LNCAP (cell line): ENCODE results near the gene GAB2.

Experiments used
- TF ChIP-seq, protein P1 (sequence below): fragments of 450-650 bp; IDR thresholded peaks from 2 replicates; pipeline ENCODE4 v1.5.1; 2017; ENCODE audit warnings: mild to moderate bottlenecking

Gene GAB2

GRCh38 chr11:78349624-78350023 is 68.0 kb downstream of the GAB2 start:
- TF ChIP-seq, protein P1, sequence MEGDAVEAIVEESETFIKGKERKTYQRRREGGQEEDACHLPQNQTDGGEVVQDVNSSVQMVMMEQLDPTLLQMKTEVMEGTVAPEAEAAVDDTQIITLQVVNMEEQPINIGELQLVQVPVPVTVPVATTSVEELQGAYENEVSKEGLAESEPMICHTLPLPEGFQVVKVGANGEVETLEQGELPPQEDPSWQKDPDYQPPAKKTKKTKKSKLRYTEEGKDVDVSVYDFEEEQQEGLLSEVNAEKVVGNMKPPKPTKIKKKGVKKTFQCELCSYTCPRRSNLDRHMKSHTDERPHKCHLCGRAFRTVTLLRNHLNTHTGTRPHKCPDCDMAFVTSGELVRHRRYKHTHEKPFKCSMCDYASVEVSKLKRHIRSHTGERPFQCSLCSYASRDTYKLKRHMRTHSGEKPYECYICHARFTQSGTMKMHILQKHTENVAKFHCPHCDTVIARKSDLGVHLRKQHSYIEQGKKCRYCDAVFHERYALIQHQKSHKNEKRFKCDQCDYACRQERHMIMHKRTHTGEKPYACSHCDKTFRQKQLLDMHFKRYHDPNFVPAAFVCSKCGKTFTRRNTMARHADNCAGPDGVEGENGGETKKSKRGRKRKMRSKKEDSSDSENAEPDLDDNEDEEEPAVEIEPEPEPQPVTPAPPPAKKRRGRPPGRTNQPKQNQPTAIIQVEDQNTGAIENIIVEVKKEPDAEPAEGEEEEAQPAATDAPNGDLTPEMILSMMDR = no peak

- TF ChIP-seq, protein P1 = no peak
Measured at GRCh38 chr11:78349114-78349513, 68.5 kb downstream of the GAB2 start.

GRCh38 chr11:78347956-78348355 is 69.7 kb downstream of the GAB2 start:
- TF ChIP-seq, protein P1 = no peak

- TF ChIP-seq, protein P1 = no peak
Measured at GRCh38 chr11:78346799-78347198, 70.8 kb downstream of the GAB2 start.

DNA sequence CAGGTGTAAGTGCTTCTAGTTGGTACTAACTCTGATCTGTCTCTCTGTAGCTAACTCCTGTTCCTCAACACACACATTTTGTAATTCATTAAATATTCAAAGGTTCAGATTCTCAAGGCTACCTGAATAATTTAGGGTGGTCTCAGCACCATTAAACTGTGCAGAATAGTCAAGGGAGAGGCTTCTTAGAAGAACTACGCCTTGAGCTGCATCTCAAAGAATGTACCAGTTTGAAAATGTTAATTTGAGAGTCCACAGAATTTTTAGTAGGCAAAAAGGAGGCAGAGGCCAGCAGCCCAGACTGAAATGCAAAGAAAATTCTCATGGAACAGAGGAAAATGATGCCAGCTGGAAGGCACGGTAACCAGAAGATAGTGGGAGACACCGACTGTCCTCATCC is 72.2 kb downstream of the GAB2 start:
- TF ChIP-seq, protein P1 = no peak

- TF ChIP-seq, protein P1 = no peak
Measured at GRCh38 chr11:78344676-78345075, 72.9 kb downstream of the GAB2 start.

GRCh38 chr11:78344094-78344493 is 73.5 kb downstream of the GAB2 start:
- TF ChIP-seq, protein P1 = no peak

DNA sequence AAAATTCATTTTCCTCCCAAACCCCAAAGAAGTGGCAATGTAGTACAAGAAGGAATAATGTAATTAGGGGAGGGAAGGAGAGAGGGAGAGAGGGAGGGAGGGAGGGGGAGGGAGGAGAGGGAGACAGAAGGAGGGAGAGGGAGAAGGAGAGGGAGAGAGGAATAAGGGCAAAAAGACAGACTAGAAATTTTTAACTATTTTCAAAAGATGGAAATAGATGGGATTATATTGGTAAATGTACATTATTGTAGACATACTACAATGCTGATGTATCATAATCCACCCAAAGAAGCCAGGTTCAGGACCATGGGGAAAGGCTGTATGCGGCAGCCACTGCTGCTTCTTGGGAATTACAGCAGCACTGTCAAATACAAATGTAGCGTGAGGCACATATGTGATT is 74.3 kb downstream of the GAB2 start:
- TF ChIP-seq, protein P1 = no peak
